Measurements from ENCODE around the gene MAGI1.

DNA sequence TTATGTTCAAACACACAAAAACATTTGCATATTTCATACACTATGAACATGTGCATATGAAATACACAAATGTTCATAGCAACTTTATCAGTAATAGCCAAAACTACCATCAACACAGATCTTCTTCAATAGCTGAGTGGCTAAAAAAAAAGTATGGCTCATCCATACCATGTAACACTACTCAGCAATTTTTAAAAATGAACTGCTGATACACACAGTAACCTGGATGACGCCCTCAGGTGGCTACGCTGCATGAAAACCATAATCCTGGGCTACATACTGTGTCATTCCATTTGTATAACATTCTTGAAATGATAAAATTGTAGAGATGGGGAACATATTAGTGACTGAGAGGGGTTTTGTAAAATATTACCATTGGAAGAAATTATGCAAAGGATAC lies 243.6 kb downstream of the MAGI1 start:
- no peak for TF ChIP-seq GATA3 (IDR thresholded peaks at IDR 0.05; ENCODE audit: low read depth, low read length)
- no peak for TF ChIP-seq GATA2 (IDR thresholded peaks at IDR 0.05; ENCODE audit: low read depth, low read length)

All from SH-SY5Y (cell line).